Measurements from ENCODE around the gene SYAP1. TPM values are rescaled to one million over a fixed set of nuclear protein-coding genes. Genes with fewer than 3 reads are reported as not detected.
"Not testable (repeated sequence)": the region's sequence is repeated elsewhere in the genome, so short reads cannot be mapped to it uniquely, and the experiment has no call there.

The SYAP1 gene
- total RNA-seq, 1 donor: 39.9 TPM

- H3K4me3 ChIP-seq (ENCODE audit: low read depth, low read length): no peak overlapping the region
- DNase-seq (ENCODE audit: low read depth): no peak
- no peak for TF ChIP-seq CTCF (IDR thresholded peaks at IDR 0.05; ENCODE audit: insufficient read depth, low read length)
These were observed 3.1 kb downstream of the SYAP1 start for GRCh38 chrX:16722481-16722880.

DNA sequence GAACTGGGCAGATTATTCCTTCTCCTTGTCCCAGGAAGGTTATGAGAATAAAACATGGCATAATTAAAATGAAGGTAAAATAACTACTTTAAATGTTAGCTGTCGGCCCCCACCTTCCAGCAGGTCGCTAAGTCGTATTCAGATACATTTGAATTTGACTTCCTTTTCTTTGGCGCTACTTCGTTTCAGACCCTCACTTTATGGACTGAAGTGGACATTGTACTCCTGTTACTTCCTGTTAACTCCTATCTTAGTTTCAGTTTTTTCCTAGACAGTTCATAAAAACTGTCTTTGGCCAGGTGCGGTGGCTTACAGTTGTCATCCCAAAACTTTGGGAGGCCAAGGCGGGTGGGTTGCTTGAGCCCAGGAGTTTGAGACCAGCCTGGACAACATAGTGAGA lies 5.7 kb downstream of the SYAP1 start:
- no peak for TF ChIP-seq CTCF (IDR thresholded peaks at IDR 0.05; ENCODE audit: insufficient read depth, low read length)
- no peak overlapping the region for H3K4me3 ChIP-seq (ENCODE audit: low read depth, low read length)
- no peak for DNase-seq (ENCODE audit: low read depth)

- H3K4me3 ChIP-seq (ENCODE audit: low read depth, low read length): not testable (repeated sequence)
These were observed 7.1 kb downstream of the SYAP1 start for GRCh38 chrX:16726347-16726988.

GRCh38 chrX:16727637-16728036 lies 8.2 kb downstream of the SYAP1 start:
- no peak for DNase-seq (ENCODE audit: low read depth)
- H3K4me3 ChIP-seq (ENCODE audit: low read depth, low read length): no peak overlapping the region
- no peak for TF ChIP-seq CTCF (IDR thresholded peaks at IDR 0.05; ENCODE audit: insufficient read depth, low read length)

More at GRCh38 chrX:16726347-16726988, 7.1 kb downstream of the SYAP1 start:
- DNase-seq (ENCODE audit: low read depth): not testable (repeated sequence)

DNA sequence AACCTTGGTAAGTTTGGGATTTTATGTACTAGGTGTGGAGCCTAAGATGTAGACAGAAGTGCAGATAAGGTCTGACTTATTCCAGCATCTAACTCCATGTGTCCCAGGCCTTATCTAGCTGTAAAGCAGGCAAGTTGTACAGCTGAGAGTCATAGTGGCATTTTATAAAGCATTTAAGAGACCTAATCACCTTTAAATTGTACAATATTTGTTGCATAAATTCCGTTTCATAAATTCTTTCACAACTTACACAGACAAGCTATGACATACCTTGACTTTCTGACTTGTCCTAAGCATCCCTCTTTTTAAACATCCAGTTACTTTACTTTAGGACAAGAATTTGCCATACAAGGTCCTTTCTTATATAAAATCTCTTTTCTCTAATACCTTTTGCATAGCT lies 11.0 kb downstream of the SYAP1 start:
- H3K4me3 ChIP-seq (ENCODE audit: low read depth, low read length): no peak overlapping the region
- no peak for DNase-seq (ENCODE audit: low read depth)
- TF ChIP-seq CTCF (IDR thresholded peaks at IDR 0.05; ENCODE audit: insufficient read depth, low read length): no peak

- no peak for TF ChIP-seq CTCF (IDR thresholded peaks at IDR 0.05; ENCODE audit: insufficient read depth, low read length)
- no peak overlapping the region for H3K4me3 ChIP-seq (ENCODE audit: low read depth, low read length)
- DNase-seq (ENCODE audit: low read depth): no peak
These were observed 13.6 kb downstream of the SYAP1 start for GRCh38 chrX:16733013-16733412.

- no peak for DNase-seq (ENCODE audit: low read depth)
- no peak overlapping the region for H3K4me3 ChIP-seq (ENCODE audit: low read depth, low read length)
- TF ChIP-seq CTCF (IDR thresholded peaks at IDR 0.05; ENCODE audit: insufficient read depth, low read length): no peak
These were observed 17.6 kb downstream of the SYAP1 start for GRCh38 chrX:16737024-16737423.
